ENCODE measurements around the gene ARMH2.
A peak's percentile ranks its signal among the peaks of the same experiment; 100 is the strongest.
"Not testable (repeated sequence)": the region's sequence is repeated elsewhere in the genome, so short reads cannot be mapped to it uniquely, and the experiment has no call there.

ARMH2 gene

DNA sequence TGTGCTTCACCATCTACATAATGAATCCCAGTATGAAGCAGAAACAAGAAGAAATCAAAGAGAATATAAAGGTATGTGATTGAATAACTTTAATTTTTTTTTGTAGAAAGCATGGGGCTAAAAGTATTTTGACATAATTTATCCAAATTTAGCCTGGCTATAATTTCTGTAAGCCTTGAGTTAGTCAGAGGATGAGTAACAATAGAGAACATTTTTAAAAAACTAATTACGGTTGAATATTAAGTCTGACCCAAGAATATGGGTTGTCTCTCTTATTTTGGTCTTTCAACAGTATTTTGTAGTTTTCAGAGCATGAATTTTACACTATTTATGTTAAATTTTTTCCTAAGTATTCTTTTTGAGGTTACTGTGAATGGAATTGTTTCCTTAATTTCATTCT lies 21.5 kb downstream of the ARMH2 start:
- TF ChIP-seq, protein P1, sequence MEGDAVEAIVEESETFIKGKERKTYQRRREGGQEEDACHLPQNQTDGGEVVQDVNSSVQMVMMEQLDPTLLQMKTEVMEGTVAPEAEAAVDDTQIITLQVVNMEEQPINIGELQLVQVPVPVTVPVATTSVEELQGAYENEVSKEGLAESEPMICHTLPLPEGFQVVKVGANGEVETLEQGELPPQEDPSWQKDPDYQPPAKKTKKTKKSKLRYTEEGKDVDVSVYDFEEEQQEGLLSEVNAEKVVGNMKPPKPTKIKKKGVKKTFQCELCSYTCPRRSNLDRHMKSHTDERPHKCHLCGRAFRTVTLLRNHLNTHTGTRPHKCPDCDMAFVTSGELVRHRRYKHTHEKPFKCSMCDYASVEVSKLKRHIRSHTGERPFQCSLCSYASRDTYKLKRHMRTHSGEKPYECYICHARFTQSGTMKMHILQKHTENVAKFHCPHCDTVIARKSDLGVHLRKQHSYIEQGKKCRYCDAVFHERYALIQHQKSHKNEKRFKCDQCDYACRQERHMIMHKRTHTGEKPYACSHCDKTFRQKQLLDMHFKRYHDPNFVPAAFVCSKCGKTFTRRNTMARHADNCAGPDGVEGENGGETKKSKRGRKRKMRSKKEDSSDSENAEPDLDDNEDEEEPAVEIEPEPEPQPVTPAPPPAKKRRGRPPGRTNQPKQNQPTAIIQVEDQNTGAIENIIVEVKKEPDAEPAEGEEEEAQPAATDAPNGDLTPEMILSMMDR (IDR thresholded peaks at IDR 0.05; ENCODE audit: extremely low read depth, missing control alignments): no peak

DNA sequence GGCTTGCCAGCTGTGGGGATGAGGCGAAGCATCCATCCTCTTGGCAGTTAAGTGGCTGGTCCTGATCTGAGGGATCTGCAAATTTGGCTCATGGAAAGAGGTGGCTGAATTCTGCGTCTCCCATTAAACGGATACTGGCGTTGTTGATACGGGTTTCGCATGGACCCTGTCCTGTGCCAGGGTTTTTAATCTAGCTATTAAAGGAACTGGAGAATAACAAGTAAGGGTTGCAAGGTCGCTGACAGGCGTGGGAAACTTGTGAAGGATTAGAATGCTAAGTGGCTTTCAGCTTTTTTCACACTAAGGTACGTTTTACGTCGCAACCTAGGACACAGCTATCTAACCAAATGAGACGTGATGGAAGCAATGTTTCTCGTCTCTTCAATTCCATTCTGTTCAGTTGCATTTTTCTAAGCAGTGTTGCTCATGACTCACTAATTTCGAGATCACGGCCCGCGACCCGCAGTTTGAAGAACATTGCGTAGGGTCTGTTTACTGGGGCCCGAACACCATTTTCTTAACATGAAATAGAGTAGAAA lies 23.1 kb downstream of the ARMH2 start:
- no peak for DNase-seq (ENCODE audit: low spot score)
- TF ChIP-seq, protein P1 (IDR thresholded peaks at IDR 0.05; ENCODE audit: extremely low read depth, missing control alignments): no peak

More for the DNA sequence above, 21.5 kb downstream of the ARMH2 start:
- DNase-seq (ENCODE audit: low spot score): no peak

DNA sequence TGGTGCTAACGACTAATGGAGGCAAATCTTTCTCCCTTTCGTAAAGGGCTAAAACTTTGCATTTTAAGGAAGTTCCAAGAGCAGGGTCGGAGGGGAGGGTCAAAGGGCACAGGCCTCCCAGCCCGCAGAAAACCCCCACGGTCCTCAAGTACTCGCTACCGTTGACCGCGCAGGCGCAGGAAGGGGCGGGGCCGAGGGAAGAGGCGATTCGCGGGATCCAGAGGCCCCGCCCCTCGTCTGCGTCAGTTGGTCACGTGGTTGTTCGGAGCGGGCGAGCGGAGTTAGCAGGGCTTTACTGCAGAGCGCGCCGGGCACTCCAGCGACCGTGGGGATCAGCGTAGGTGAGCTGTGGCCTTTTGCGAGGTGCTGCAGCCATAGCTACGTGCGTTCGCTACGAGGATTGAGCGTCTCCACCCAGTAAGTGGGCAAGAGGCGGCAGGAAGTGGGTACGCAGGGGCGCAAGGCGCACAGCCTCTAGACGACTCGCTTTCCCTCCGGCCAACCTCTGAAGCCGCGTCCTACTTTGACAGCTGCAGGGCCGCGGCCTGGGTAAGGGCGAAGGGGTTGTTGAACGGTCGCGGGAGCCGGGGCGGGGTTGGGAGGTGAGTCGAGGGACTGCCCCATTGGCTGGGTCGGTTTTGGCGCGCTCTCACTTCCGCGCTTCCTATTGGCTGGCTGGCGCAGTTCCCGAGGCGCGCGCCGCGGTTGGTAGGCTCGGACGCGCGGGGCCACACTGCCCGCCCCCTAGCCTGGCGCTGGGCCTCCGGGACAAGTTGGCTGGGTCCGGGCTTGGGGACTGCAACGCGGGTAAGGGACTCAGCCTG lies 23.8 kb downstream of the ARMH2 start, which contains the start of gene GMNN:
Gene GMNN (plus strand): TSS at position 242 of the 824 bp plus-strand sequence. CDS start 2,310 bp downstream, outside the sequence.
- peak; percentile 95 for DNase-seq (ENCODE audit: low spot score)
- TF ChIP-seq, protein P1 (IDR thresholded peaks at IDR 0.05; ENCODE audit: extremely low read depth, missing control alignments): no peak

- DNase-seq (ENCODE audit: low spot score): no peak
Measured at GRCh38 chr6:24768361-24768760, 30.4 kb downstream of the ARMH2 start.

DNA sequence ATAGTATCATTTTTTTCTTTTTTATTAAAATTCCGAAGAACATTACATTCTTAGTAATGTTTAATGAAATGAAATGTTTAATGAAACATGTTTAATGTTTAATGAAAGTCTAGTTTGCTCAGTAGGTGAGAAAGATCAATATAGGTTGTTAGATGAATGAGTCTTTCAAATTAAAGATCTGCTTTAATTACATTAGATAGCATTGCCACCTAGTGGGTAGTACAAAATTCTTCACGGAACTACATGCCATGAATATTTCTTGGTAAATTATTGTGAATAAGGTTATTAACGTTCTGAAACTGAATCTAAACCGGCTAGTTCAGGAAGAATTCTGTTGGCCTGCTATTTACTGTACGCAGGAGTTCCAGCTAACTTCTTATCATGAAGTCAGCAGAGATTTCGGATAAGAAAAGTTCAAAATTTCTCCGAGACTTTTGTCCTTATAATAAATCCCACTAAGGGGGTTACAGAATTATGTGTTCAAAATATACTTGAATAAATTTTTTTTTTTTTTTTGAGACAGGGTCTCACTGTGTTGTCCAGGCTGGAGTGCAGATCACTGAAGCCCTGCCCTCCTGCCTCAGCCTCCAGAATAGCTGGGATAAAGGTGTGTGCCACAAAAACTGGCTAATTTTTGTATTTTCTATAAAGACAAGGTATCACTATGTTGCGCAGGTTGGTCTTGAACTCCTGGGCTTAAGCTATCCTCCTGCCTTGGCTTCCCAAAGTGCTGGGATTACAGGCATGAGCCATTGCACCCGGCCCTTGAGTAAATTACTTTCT lies 31.8 kb downstream of the ARMH2 start:
- DNase-seq (ENCODE audit: low spot score): peak; percentile 75

More at GRCh38 chr6:24768361-24768760, 30.4 kb downstream of the ARMH2 start:
- TF ChIP-seq, protein P1 (IDR thresholded peaks at IDR 0.05; ENCODE audit: extremely low read depth, missing control alignments): no peak

DNA sequence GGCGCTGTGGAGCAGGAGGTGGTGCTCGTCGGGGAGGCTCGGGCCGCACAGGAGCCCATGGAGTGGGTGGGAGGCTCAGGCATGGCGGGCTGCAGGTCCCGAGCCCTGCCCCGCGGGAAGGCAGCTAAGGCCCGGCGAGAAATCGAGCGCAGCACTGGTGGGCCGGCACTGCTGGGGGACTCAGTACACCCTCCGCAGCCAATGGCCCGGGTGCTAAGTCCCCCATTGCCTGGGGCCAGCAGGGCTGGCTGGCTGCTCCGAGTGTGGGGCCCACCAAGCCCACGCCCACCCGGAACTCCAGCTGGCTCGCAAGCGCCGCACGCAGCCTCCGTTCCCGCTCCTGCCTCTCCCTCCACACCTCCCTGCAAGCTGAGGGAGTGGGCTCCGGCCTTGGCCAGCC lies 32.7 kb downstream of the ARMH2 start:
- not testable (repeated sequence) for DNase-seq (ENCODE audit: low spot score)

More for the DNA sequence above, 31.8 kb downstream of the ARMH2 start:
- TF ChIP-seq, protein P1 (IDR thresholded peaks at IDR 0.05; ENCODE audit: extremely low read depth, missing control alignments): no peak

DNA sequence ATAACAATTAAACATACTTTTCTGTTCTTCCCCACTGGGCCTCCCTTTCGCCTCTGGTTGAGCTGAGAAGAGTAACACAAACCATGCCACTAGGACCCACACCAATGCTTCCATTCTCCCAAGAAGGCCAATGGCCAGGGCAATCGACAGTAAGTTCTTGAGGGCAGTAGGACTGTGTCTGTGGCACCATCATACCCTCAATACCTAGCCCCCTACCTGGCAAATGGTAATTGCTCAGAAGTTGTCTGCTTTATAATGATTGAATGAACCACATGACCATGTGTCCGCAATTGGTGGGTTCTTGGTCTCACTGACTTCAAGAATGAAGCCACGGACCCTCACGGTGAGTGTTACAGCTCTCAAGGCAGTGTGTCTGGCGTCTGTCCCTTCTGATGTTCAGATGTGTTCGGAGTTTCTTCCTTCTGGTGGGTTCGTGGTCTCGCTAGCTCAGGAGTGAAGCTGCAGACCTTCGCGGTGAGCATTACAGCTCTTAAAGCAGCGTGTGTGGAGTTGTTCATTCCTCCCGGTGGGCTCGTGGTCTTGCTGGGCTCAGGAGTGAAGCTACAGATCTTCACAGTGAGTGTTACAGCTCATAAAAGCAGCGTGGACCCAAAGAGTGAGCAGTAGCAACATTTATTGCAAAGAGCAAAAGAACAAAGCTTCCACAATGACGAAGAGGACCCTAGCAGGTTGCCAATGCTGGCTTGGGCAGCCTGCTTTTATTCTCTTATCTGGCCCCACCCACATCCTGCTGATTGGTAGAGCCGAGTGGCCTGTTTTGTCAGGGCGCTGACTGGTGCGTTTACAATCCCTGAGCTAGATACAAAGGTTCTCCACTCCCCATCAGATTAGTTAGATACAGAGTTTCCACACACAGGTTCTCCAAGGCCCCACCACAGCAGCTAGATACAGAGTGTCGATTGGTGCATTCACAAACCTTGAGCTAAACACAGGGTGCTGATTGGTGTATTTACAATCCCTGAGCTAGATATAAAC lies 33.6 kb downstream of the ARMH2 start:
- not testable (repeated sequence) for DNase-seq (ENCODE audit: low spot score)
